ENCODE measurements around the gene CCDC14.
"Not testable (repeated sequence)": the region's sequence is repeated elsewhere in the genome, so short reads cannot be mapped to it uniquely, and the experiment has no call there.

CCDC14 gene

GRCh38 chr3:123966799-123967198 is 5.8 kb upstream of the CCDC14 start:
- DNase-seq = not testable (repeated sequence)

GRCh38 chr3:123964793-123965192 is 3.8 kb upstream of the CCDC14 start:
- DNase-seq = not testable (repeated sequence)

GRCh38 chr3:123961508-123961856 is 453 bp upstream of the CCDC14 start:
- DNase-seq = no peak

GRCh38 chr3:123953735-123954134 is 7.3 kb downstream of the CCDC14 start:
- no peak for DNase-seq

- no peak for DNase-seq
Measured at GRCh38 chr3:123952844-123953520, 8.0 kb downstream of the CCDC14 start.

GRCh38 chr3:123951522-123952447 is 9.2 kb downstream of the CCDC14 start:
- no peak for DNase-seq

- no peak for DNase-seq
Measured at GRCh38 chr3:123949641-123950040, 11.4 kb downstream of the CCDC14 start.

- DNase-seq = no peak
Measured at GRCh38 chr3:123948449-123948848, 12.6 kb downstream of the CCDC14 start.

GRCh38 chr3:123947482-123947881 is 13.5 kb downstream of the CCDC14 start:
- no peak for DNase-seq

- DNase-seq = no peak
Measured at GRCh38 chr3:123941542-123941941, 19.5 kb downstream of the CCDC14 start.

GRCh38 chr3:123941121-123941520 is 19.9 kb downstream of the CCDC14 start:
- DNase-seq = no peak

GRCh38 chr3:123939706-123940105 is 21.3 kb downstream of the CCDC14 start:
- no peak for DNase-seq

- no peak for DNase-seq
Measured at GRCh38 chr3:123936400-123936799, 24.6 kb downstream of the CCDC14 start.

GRCh38 chr3:123935830-123936229 is 25.2 kb downstream of the CCDC14 start:
- no peak for DNase-seq

- DNase-seq = no peak
Measured at GRCh38 chr3:123934250-123934649, 26.8 kb downstream of the CCDC14 start.

GRCh38 chr3:123930445-123930844 is 30.6 kb downstream of the CCDC14 start:
- no peak for DNase-seq

- no peak for DNase-seq
Measured at GRCh38 chr3:123929325-123929724, 31.7 kb downstream of the CCDC14 start.

GRCh38 chr3:123926396-123926795 is 34.6 kb downstream of the CCDC14 start:
- DNase-seq = no peak

- DNase-seq = no peak
Measured at GRCh38 chr3:123920868-123921267, 40.2 kb downstream of the CCDC14 start.

GRCh38 chr3:123920383-123920782 is 40.6 kb downstream of the CCDC14 start:
- no peak for DNase-seq

- no peak for DNase-seq
Measured at GRCh38 chr3:123919353-123919752, 41.7 kb downstream of the CCDC14 start.

GRCh38 chr3:123914829-123915228 is 46.2 kb downstream of the CCDC14 start:
- DNase-seq = no peak

GRCh38 chr3:123909785-123910184 is 51.2 kb downstream of the CCDC14 start:
- DNase-seq = no peak

GRCh38 chr3:123907720-123908119 is 53.3 kb downstream of the CCDC14 start:
- no peak for DNase-seq

All from activated CD4-positive, alpha-beta T cell treated with anti-CD3 and anti-CD28 coated beads for 4 hours (primary cell).